COLO668 (cell line): ENCODE results near the gene FAM193B.

Source experiments
- DNase-seq: peaks from one replicate; lab custom pipeline; 2025; ENCODE audit not compliant: unreplicated experiment; lab: John Stamatoyannopoulos, UW

Gene FAM193B

GRCh38 chr5:177554474-177555111 is at the start of gene FAM193B:
Gene FAM193B (minus strand): TSS chr5:177554563. CDS start chr5:177554458, 105 bp downstream.
- peak; percentile 88 for DNase-seq

- DNase-seq, result no peak
Observed at GRCh38 chr5:177604116-177604521, 49.8 kb upstream of the FAM193B start.

- no peak for DNase-seq
Observed at GRCh38 chr5:177603631-177604030, 49.3 kb upstream of the FAM193B start.

- DNase-seq, result no peak
Observed at GRCh38 chr5:177602458-177602830, 48.1 kb upstream of the FAM193B start.

GRCh38 chr5:177601577-177602457 is 47.5 kb upstream of the FAM193B start:
- peak; percentile 6 for DNase-seq

- no peak for DNase-seq
Observed at GRCh38 chr5:177601126-177601525, 46.8 kb upstream of the FAM193B start.

GRCh38 chr5:177600508-177601018 is 46.2 kb upstream of the FAM193B start:
- peak; percentile 8 for DNase-seq

- peak; percentile 85 for DNase-seq
Observed at GRCh38 chr5:177599731-177600507, 45.6 kb upstream of the FAM193B start, which contains the start of gene B4GALT7. Gene B4GALT7 (plus strand): TSS chr5:177600132. CDS start chr5:177600211, 79 bp downstream.

GRCh38 chr5:177598477-177598876 is 44.1 kb upstream of the FAM193B start:
- no peak for DNase-seq

- no peak for DNase-seq
Observed at GRCh38 chr5:177596775-177597238, 42.4 kb upstream of the FAM193B start.

- DNase-seq, result no peak
Observed at GRCh38 chr5:177595991-177596774, 41.8 kb upstream of the FAM193B start.

- no peak for DNase-seq
Observed at GRCh38 chr5:177595026-177595585, 40.7 kb upstream of the FAM193B start.

- DNase-seq, result no peak
Observed at GRCh38 chr5:177594071-177594470, 39.7 kb upstream of the FAM193B start.

GRCh38 chr5:177593511-177593910 is 39.1 kb upstream of the FAM193B start:
- DNase-seq, result no peak

- DNase-seq, result no peak
Observed at GRCh38 chr5:177592905-177593304, 38.5 kb upstream of the FAM193B start.

GRCh38 chr5:177592010-177592834 is 37.9 kb upstream of the FAM193B start, which contains the start of gene TMED9:
Gene TMED9 (plus strand): TSS chr5:177592203. CDS start chr5:177592215, 12 bp downstream.
- DNase-seq, result peak; percentile 87

GRCh38 chr5:177591690-177592009 is 37.3 kb upstream of the FAM193B start:
- no peak for DNase-seq

- no peak for DNase-seq
Observed at GRCh38 chr5:177590406-177590805, 36.0 kb upstream of the FAM193B start.

GRCh38 chr5:177588413-177588909 is 34.1 kb upstream of the FAM193B start:
- DNase-seq, result peak; percentile 41
